ENCODE data around the gene MAF. TPM values are rescaled to one million over a fixed set of nuclear protein-coding genes. Genes with fewer than 3 reads are reported as not detected.

Gene MAF
- total and polyA plus RNA-seq, 9 of the 15 experiments (the other 6 are each of a cell fraction or from before 2014, with no cell fraction given) = 0.01 to 0.18 TPM; not detected in 7

DNA sequence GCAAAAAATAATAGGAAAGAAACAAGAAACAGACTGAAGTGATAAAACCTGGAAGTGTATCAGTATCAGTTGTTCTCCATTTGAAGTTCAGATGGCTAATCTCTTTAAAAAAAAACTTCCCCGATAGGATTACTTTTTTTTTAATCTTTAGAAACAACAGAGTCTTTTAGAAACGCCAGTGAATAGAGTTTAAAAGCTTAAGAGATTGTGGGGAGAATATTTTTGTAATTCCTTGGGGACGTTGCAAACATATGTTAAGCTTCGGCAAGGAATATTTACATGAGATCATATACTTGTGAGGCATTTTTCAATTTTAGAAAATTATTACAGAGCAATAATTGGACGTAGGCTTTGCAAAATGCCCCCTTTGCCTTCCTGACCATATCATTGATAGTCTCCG is 13.2 kb downstream of the MAF start (continued):
- TF ChIP-seq, protein P1, sequence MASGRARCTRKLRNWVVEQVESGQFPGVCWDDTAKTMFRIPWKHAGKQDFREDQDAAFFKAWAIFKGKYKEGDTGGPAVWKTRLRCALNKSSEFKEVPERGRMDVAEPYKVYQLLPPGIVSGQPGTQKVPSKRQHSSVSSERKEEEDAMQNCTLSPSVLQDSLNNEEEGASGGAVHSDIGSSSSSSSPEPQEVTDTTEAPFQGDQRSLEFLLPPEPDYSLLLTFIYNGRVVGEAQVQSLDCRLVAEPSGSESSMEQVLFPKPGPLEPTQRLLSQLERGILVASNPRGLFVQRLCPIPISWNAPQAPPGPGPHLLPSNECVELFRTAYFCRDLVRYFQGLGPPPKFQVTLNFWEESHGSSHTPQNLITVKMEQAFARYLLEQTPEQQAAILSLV (tag; IDR thresholded peaks at IDR 0.05) = no peak
- TF ChIP-seq ZNF3 (CRISPR knock-in tag; IDR thresholded peaks at IDR 0.05) (no peak), ZC3H8 (IDR thresholded peaks at IDR 0.05) (no peak), CEBPB (tag; IDR thresholded peaks at IDR 0.05) (no peak), FOXA3 (CRISPR knock-in tag; conservative IDR thresholded peaks at IDR 0.05 in 1 of 2, IDR thresholded peaks at IDR 0.05 in 1 of 2) (no peak)
- TF ChIP-seq, protein P2, sequence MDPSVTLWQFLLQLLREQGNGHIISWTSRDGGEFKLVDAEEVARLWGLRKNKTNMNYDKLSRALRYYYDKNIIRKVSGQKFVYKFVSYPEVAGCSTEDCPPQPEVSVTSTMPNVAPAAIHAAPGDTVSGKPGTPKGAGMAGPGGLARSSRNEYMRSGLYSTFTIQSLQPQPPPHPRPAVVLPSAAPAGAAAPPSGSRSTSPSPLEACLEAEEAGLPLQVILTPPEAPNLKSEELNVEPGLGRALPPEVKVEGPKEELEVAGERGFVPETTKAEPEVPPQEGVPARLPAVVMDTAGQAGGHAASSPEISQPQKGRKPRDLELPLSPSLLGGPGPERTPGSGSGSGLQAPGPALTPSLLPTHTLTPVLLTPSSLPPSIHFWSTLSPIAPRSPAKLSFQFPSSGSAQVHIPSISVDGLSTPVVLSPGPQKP (CRISPR knock-in tag; IDR thresholded peaks at IDR 0.05) = no peak
- TF ChIP-seq, protein P3, sequence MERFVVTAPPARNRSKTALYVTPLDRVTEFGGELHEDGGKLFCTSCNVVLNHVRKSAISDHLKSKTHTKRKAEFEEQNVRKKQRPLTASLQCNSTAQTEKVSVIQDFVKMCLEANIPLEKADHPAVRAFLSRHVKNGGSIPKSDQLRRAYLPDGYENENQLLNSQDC (CRISPR knock-in tag; IDR thresholded peaks at IDR 0.05) = no peak

DNA sequence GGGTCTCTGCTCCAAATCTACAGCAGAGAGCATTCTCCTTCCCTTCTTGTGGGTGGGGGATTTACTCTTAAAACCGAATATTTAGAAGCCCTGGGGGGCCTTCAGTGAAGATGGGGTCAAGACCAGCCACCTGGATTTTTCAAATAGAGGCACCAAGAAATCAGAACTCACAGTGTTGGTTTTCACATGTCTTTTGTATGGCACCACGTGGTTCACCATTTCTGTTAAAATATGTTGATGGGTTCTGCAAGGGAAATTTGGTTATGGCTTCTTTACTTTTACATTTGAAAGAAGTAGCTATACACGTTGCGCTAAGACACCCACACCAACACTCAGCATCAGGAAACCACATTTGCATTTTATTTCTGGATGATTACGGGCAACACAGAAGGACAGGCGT is 17.7 kb downstream of the MAF start:
- H3K79me2 ChIP-seq (ENCODE audit: control insufficient read depth, insufficient read depth, low read length) = no peaks in the 10 kb centered on the region
- peaks cover 13 to 30% of the 10 kb centered on the region in 2 experiments for H3K27me3 ChIP-seq (ENCODE audit: control insufficient read depth in 2 of 2, insufficient read depth in 2 of 2, low read length in 2 of 2)
- BruUV-seq (replicated peaks) = no TSS peak
- H3K4me1 ChIP-seq (replicated peaks in 1 of 2; ENCODE audit: control insufficient read depth in 2 of 2, insufficient read depth in 2 of 2, low read length in 2 of 2) = no peaks in the 10 kb centered on the region
- TF ChIP-seq HMG20B (CRISPR knock-in tag; IDR thresholded peaks at IDR 0.05) = no peak
- H3K4me3 ChIP-seq = no peak overlapping the region
- no peak overlapping the region for H3K9ac ChIP-seq (ENCODE audit: insufficient read depth in 1 of 2, low read depth in 2 of 2, low read length in 2 of 2)
- WGBS (ENCODE audit: insufficient coverage, low coverage, missing lambda C conversion rate) = 1% methylated on average over 6 of the region's 6 CpGs
- H2AFZ ChIP-seq (ENCODE audit: low read depth, low read length) = no peak overlapping the region
- FAIRE-seq (no peak), DNase-seq (ENCODE audit: extremely low read depth in 1 of 4, low spot score in 3 of 4) (no peak), ATAC-seq (no peak)
- POLR2A ChIA-PET = no interaction called here
- CTCF ChIA-PET (ENCODE audit: low intra/inter-chr PET ratio) = no interaction called here
- no peaks in the 10 kb centered on the region for H3K36me3 ChIP-seq (ENCODE audit: control insufficient read depth, insufficient read depth, low read length)
- H3K9me3 ChIP-seq (replicated peaks; ENCODE audit: control insufficient read depth, insufficient read depth, low read depth, low read length) = no peaks in the 10 kb centered on the region
- in situ Hi-C loops (cut with MboI) (no loop called here), intact Hi-C loops (cut with micrococcal nuclease) (no loop called here)
- no peak overlapping the region for H3K4me2 ChIP-seq (ENCODE audit: insufficient read depth, low read length)
- H3K9me1 ChIP-seq (ENCODE audit: control insufficient read depth, insufficient read depth, low read length) = no peaks in the 10 kb centered on the region
- no peak overlapping the region for H3K27ac ChIP-seq (ENCODE audit: extremely low read depth, low read depth, low read length)
- no peaks in the 10 kb centered on the region for H4K20me1 ChIP-seq (replicated peaks; ENCODE audit: control insufficient read depth, insufficient read depth, low read length)
